ENCODE data around the gene TMEM81.

Gene TMEM81

GRCh38 chr1:205057808-205058575 is 26.3 kb downstream of the TMEM81 start:
- DNase-seq: no peak

GRCh38 chr1:205056956-205057568 is 27.2 kb downstream of the TMEM81 start:
- no peak for DNase-seq

GRCh38 chr1:205056188-205056611 is 28.1 kb downstream of the TMEM81 start:
- DNase-seq: no peak

DNA sequence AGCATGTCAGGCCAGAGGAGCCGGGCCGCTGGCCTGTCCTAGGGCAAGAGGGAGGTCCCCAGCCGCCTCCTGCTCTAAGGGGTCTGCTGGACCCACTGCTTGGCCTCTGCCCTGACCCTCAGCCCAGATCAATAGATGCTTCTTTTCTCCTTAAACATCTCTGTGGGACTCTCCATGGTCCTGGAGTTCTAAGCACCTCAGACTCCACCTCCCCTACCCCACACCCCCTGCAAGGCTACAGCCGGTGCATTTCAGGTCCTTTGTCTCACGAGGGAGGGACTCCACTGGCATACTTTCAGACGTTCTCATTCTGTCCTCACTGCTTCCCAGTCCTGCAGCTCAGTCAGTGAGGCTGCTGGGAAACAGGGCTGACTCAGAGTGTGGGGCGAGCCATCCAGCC is 30.2 kb downstream of the TMEM81 start:
- DNase-seq: no peak

DNA sequence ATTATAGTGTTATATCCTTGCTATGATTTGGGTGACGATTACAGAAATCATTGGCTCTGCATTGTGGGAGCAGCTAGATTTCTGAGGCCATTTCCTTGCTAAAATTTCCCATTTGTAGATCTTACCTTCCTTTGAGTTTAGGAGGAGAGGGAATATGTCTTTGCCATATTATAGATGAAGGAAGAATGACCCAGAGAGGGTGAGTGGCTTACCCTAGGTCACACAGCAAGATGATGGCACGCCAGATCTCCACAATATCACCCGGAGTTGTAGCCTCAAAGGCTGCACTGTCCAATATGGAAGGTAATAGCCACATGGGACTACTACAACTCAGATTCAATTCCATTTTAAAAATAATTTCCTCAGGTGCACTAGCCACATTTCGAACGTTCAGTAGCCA is 31.0 kb downstream of the TMEM81 start:
- no peak for DNase-seq

DNA sequence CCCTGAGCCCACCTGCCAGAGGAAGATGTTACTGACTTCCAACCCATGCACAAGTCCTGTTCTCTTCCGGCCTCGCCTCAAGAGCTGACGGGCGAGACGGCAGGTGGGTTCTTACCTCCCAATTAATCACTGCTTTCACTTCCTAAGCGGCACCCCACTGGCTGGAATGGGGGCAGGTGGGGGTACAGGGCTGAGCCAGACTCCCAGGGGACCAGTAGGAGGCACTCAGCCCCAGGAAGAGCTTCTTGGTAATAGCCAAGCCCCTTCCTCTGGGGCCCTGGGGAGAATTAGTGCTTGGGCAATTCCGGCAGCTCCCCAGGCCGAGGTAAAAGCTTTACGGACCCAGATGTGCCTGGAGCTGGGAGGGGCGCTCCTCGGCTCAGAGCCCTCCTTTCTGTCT is 31.6 kb downstream of the TMEM81 start:
- DNase-seq: no peak

- no peak for DNase-seq
These were observed 34.8 kb downstream of the TMEM81 start for GRCh38 chr1:205049479-205049878.

- DNase-seq: no peak
These were observed 35.9 kb downstream of the TMEM81 start for GRCh38 chr1:205048382-205048781.

- DNase-seq: no peak
These were observed 36.5 kb downstream of the TMEM81 start for GRCh38 chr1:205047764-205048231.

GRCh38 chr1:205046870-205047269 is 37.4 kb downstream of the TMEM81 start:
- DNase-seq: no peak

- no peak for DNase-seq
These were observed 39.1 kb downstream of the TMEM81 start for GRCh38 chr1:205045146-205045545.

DNA sequence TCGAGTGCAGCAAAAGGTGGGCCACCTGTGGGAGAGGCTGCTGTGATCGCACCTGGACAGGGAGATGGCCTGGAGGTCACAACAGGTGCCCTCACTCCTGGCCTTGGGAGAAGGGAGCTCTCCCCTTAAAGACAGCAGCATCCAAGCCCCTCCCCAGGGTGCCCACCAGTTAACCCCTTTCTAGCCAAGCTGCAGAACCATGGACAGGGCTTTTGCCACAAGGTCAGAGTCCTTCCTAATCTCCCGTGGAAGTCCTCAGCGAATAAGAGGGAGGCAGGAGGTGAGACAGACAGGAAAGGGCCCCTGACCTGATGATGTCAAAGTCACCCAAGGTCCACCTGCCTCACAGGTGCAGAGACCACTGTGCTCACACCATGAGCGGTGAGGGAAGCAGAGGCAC is 39.5 kb downstream of the TMEM81 start:
- DNase-seq: no peak

GRCh38 chr1:205043866-205044265 is 40.4 kb downstream of the TMEM81 start:
- DNase-seq: no peak

DNA sequence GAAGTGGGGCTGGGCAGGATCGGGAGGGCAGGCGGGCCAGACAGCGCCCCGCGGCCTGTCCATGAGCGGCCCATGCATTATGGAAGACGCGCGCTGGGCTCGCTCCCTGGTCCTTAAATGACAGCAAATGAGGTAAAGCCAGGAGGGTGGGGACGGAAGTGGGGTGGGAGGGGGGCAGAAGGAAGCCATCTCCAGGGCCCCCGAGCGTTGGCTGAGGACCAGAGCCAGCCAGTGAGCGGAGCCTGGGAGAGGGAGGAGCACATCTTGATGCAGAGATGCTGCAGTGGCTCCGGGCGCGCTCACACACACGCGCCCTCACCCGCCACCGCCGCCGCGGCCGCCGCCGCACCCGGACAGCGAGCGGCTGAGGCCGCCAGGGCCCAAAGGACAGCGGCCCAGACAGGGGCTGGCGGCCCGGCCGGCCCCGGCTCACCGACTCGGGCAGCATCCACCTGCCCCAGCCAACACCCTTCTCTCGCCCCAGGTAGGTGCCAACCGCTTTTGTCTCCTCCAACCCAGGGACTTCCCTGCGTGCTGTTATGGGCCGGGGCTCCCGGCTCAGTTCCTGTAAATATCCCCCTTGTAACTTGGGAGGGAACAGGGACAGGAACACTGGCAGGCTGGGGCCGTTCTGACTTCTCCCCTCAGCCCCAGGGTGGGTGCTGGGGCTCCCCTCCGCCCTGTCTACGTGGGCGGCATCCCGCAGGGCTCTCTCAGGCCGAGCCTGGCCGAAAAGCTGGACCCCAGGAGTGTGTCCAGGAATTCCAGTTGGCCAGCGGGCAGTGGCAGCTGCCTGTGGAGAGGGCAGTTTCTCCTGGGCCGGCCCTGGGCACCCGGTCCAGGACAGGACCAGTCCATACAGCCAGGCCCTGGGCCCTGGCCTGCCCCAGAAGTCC is 41.1 kb downstream of the TMEM81 start, which contains the start of gene CNTN2:
TSS of gene CNTN2 (plus strand) at position 302 of the 896 bp plus-strand sequence. CDS start 9,974 bp downstream, outside the sequence.
- no peak for DNase-seq

GRCh38 chr1:205041998-205042910 is 42.0 kb downstream of the TMEM81 start:
- DNase-seq: no peak

- DNase-seq: no peak
These were observed 43.1 kb downstream of the TMEM81 start for GRCh38 chr1:205041001-205041715.

DNA sequence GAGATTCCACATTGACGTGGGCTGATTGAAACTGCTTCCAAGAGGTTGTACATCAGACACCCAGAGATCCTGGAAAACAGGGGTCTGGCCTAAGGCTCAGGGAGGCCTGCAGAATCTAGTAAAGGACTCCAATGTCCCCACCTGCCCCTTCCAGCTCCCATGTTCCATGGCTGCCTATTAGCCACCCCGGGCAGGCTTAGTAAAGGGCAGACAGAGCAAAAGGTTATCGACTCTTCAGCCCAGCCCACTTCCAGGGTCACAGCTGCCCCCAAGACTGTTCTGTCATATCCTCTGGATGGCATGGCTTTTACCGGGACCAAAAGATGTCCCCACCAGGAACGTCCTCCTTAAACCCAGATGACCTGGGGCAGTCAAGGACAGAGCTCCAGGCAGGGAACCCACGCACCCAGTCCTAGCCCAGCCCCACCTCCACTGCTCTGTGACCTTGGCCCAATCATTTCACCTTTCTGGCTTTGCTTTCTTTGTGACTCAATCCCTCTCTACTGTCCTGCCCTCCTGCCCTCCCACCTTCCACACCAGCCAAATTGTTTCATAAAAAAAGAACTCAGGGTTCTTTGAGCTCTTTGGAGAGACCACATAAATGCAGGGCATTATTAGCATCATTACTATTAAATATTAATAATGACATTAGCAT is 46.0 kb downstream of the TMEM81 start:
- no peak for DNase-seq

- no peak for DNase-seq
These were observed 46.7 kb downstream of the TMEM81 start for GRCh38 chr1:205037539-205037938.
